ENCODE data around the gene GJB3. TPM values are rescaled to one million over a fixed set of nuclear protein-coding genes. Genes with fewer than 3 reads are reported as not detected.

The GJB3 gene
- total RNA-seq, 1 experiment from 2014 or later: 23.1 TPM

- Mint-ChIP-seq H3K4me3 (ENCODE audit: low read depth, unreplicated experiment) (no peak overlapping the region), H3K36me3 (ENCODE audit: insufficient read depth, unreplicated experiment) (no peaks in the 10 kb centered on the region), H3K9me3 (ENCODE audit: low read depth, unreplicated experiment) (no peaks in the 10 kb centered on the region), H3K27ac (ENCODE audit: unreplicated experiment) (no peak overlapping the region), H3K4me1 (ENCODE audit: low read depth, unreplicated experiment) (no peaks in the 10 kb centered on the region), H3K27me3 (ENCODE audit: unreplicated experiment) (peaks cover 47% of the 10 kb centered on the region)
- TF ChIP-seq CTCF (IDR thresholded peaks at IDR 0.05; ENCODE audit: unreplicated experiment): no peak
- no TSS peak for BruUV-seq (replicated peaks)
- CTCF ChIA-PET: no interaction called here
- intact Hi-C loops (cut with micrococcal nuclease; ENCODE audit: unreplicated experiment): no loop called here
- no peak for DNase-seq
These were observed 13.2 kb downstream of the GJB3 start for GRCh38 chr1:34794001-34794789.

DNA sequence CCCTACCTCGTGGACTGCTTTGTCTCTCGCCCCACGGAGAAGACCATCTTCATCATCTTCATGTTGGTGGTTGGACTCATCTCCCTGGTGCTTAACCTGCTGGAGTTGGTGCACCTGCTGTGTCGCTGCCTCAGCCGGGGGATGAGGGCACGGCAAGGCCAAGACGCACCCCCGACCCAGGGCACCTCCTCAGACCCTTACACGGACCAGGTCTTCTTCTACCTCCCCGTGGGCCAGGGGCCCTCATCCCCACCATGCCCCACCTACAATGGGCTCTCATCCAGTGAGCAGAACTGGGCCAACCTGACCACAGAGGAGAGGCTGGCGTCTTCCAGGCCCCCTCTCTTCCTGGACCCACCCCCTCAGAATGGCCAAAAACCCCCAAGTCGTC lies 13.8 kb downstream of the GJB3 start:
- Mint-ChIP-seq H3K4me3 (ENCODE audit: low read depth, unreplicated experiment) (no peak overlapping the region), H3K27me3 (ENCODE audit: unreplicated experiment) (peaks cover 43% of the 10 kb centered on the region)
- no TSS peak for BruUV-seq (replicated peaks)

GRCh38 chr1:34795916-34796315 lies 14.9 kb downstream of the GJB3 start:
- no TSS peak for BruUV-seq (replicated peaks)
- no peak for DNase-seq
- Mint-ChIP-seq H3K36me3 (ENCODE audit: insufficient read depth, unreplicated experiment) (no peaks in the 10 kb centered on the region), H3K27me3 (ENCODE audit: unreplicated experiment) (peaks cover 34% of the 10 kb centered on the region), H3K4me3 (ENCODE audit: low read depth, unreplicated experiment) (no peak overlapping the region), H3K9me3 (ENCODE audit: low read depth, unreplicated experiment) (no peaks in the 10 kb centered on the region), H3K27ac (ENCODE audit: unreplicated experiment) (no peak overlapping the region), H3K4me1 (ENCODE audit: low read depth, unreplicated experiment) (no peaks in the 10 kb centered on the region)
- no peak for TF ChIP-seq CTCF (IDR thresholded peaks at IDR 0.05; ENCODE audit: unreplicated experiment)
- intact Hi-C loops (cut with micrococcal nuclease; ENCODE audit: unreplicated experiment): no loop called here
- CTCF ChIA-PET: no interaction called here

More for the DNA sequence above, 13.8 kb downstream of the GJB3 start:
- Mint-ChIP-seq H3K27ac (ENCODE audit: unreplicated experiment) (no peak overlapping the region), H3K36me3 (ENCODE audit: insufficient read depth, unreplicated experiment) (no peaks in the 10 kb centered on the region), H3K4me1 (ENCODE audit: low read depth, unreplicated experiment) (no peaks in the 10 kb centered on the region), H3K9me3 (ENCODE audit: low read depth, unreplicated experiment) (no peaks in the 10 kb centered on the region)
- intact Hi-C loops (cut with micrococcal nuclease; ENCODE audit: unreplicated experiment): no loop called here
- no peak for TF ChIP-seq CTCF (IDR thresholded peaks at IDR 0.05; ENCODE audit: unreplicated experiment)
- CTCF ChIA-PET: no interaction called here
- no peak for DNase-seq

- BruUV-seq (replicated peaks): no TSS peak
These were observed 16.0 kb downstream of the GJB3 start for GRCh38 chr1:34796990-34797389.

More at GRCh38 chr1:34796990-34797389, 16.0 kb downstream of the GJB3 start:
- no peak for DNase-seq
- H3K36me3 Mint-ChIP-seq (ENCODE audit: insufficient read depth, unreplicated experiment): no peaks in the 10 kb centered on the region
- no peak overlapping the region for H3K27ac Mint-ChIP-seq (ENCODE audit: unreplicated experiment)
- H3K9me3 Mint-ChIP-seq (ENCODE audit: low read depth, unreplicated experiment): no peaks in the 10 kb centered on the region
- H3K27me3 Mint-ChIP-seq (ENCODE audit: unreplicated experiment): peaks cover 34% of the 10 kb centered on the region
- no peaks in the 10 kb centered on the region for H3K4me1 Mint-ChIP-seq (ENCODE audit: low read depth, unreplicated experiment)
- CTCF ChIA-PET: interaction anchor here (0.6 kb wide), 2 partner anchors 37 to 525 kb away, joined by 3 to 5 read pairs; no protein-coding TSS in a partner anchor
- intact Hi-C loops (cut with micrococcal nuclease; ENCODE audit: unreplicated experiment): no loop called here
- H3K4me3 Mint-ChIP-seq (ENCODE audit: low read depth, unreplicated experiment): no peak overlapping the region
- no peak for TF ChIP-seq CTCF (IDR thresholded peaks at IDR 0.05; ENCODE audit: unreplicated experiment)
